HFF-Myc (cell line): ENCODE measurements around the gene XPR1.

Source experiments
- DNase-seq: peaks from one replicate; pipeline ENCODE4 v3.0.0-alpha.2; 2011; ENCODE audit warnings: low read depth; ENCODE audit errors: extremely low read depth
- H3K4me3 ChIP-seq: replicated peaks from 2 replicates; pipeline ENCODE4 v1.5.1; 2011; ENCODE audit warnings: low read depth, mild to moderate bottlenecking, control low read depth, low read length
- CTCF ChIP-seq: IDR thresholded peaks from 2 replicates; pipeline ENCODE4 v1.5.1; 2012; ENCODE audit warnings: mild to moderate bottlenecking, low read depth, low read length, control low read depth; ENCODE audit errors: missing control alignments

Gene XPR1

GRCh38 chr1:180594723-180595122 is 37.1 kb upstream of the XPR1 start:
- no peak overlapping the region for H3K4me3 ChIP-seq
- no peak for TF ChIP-seq CTCF
- DNase-seq: no peak

GRCh38 chr1:180595966-180596365 is 35.9 kb upstream of the XPR1 start:
- H3K4me3 ChIP-seq: no peak overlapping the region
- no peak for TF ChIP-seq CTCF

GRCh38 chr1:180597520-180597919 is 34.3 kb upstream of the XPR1 start:
- no peak for DNase-seq
- no peak for TF ChIP-seq CTCF
- H3K4me3 ChIP-seq: no peak overlapping the region

More at GRCh38 chr1:180595966-180596365, 35.9 kb upstream of the XPR1 start:
- DNase-seq: no peak

GRCh38 chr1:180598333-180598974 is 33.4 kb upstream of the XPR1 start:
- no peak overlapping the region for H3K4me3 ChIP-seq
- TF ChIP-seq CTCF: no peak
- no peak for DNase-seq

GRCh38 chr1:180600343-180600742 is 31.5 kb upstream of the XPR1 start:
- TF ChIP-seq CTCF: no peak
- no peak overlapping the region for H3K4me3 ChIP-seq
- no peak for DNase-seq

- no peak for DNase-seq
- no peak for TF ChIP-seq CTCF
- H3K4me3 ChIP-seq: no peak overlapping the region
Observed at GRCh38 chr1:180601512-180601911, 30.3 kb upstream of the XPR1 start.
